GM23338 (cell line): Measurements from ENCODE around the gene MAP2K6. TPM values are rescaled to one million over a fixed set of nuclear protein-coding genes. Genes with fewer than 3 reads are reported as not detected.

Experiments
- ATAC-seq: fragments of 200-7000 bp; cut with Tn5 transposase; 3 replicates; pipeline ENCODE4 v1.9.1; 2020
- DNase-seq: peaks from one replicate; pipeline ENCODE4 v3.0.0-alpha.2; 2015; ENCODE audit warnings: low spot score
- H2AFZ ChIP-seq: fragments of 200-600 bp; sonication (generic); 2 replicates; pipeline ENCODE4 v1.8.0; 2016; ENCODE audit warnings: antibody characterized with exemption, mild to moderate bottlenecking, moderate library complexity
- H3F3A ChIP-seq: fragments of 200-600 bp; sonication (generic); replicated peaks from 2 replicates; pipeline ENCODE4 v1.8.0; 2017; ENCODE audit warnings: antibody characterized with exemption, mixed run types, low read depth
- H3K27ac ChIP-seq: fragments of 200-600 bp; sonication (generic); 2 replicates; pipeline ENCODE4 v1.6.1; 2016; ENCODE audit warnings: low read depth
- H3K27me3 ChIP-seq: fragments of 200-600 bp; sonication (generic); 2 replicates; pipeline ENCODE4 v1.8.0; 2016; ENCODE audit warnings: mild to moderate bottlenecking, mixed run types, moderate library complexity; ENCODE audit not compliant: insufficient read depth
- H3K36me3 ChIP-seq: fragments of 200-600 bp; sonication (generic); 2 replicates; pipeline ENCODE4 v1.8.0; 2016; ENCODE audit warnings: mild to moderate bottlenecking; ENCODE audit not compliant: insufficient read depth
- H3K4me1 ChIP-seq: fragments of 200-600 bp; sonication (generic); 2 replicates; pipeline ENCODE4 v1.8.0; 2016; ENCODE audit warnings: mild to moderate bottlenecking, moderate library complexity; ENCODE audit not compliant: insufficient read depth
- H3K4me2 ChIP-seq: fragments of 200-600 bp; sonication (generic); 2 replicates; pipeline ENCODE4 v1.7.1; 2017; ENCODE audit warnings: mixed run types
- H3K4me3 ChIP-seq: fragments of 200-600 bp; sonication (generic); 2 replicates; pipeline ENCODE4 v1.6.1; 2016; ENCODE audit warnings: mixed run types
- H3K79me2 ChIP-seq: fragments of 200-600 bp; sonication (generic); replicated peaks from 2 replicates; pipeline ENCODE4 v1.8.0; 2017; ENCODE audit warnings: mild to moderate bottlenecking; ENCODE audit not compliant: insufficient read depth
- H3K9me2 ChIP-seq: fragments of 200-600 bp; sonication (generic); 2 replicates; pipeline ENCODE4 v1.8.0; 2017; ENCODE audit not compliant: insufficient read depth
- H4K20me1 ChIP-seq: fragments of 200-600 bp; sonication (generic); replicated peaks from 2 replicates; pipeline ENCODE4 v1.8.0; 2017; ENCODE audit warnings: mild to moderate bottlenecking; ENCODE audit not compliant: insufficient read depth
- H3K27ac Mint-ChIP-seq: 2 replicates; pipeline ENCODE4 v1.8.0; 2020; ENCODE audit warnings: inconsistent platforms, mild to moderate bottlenecking, moderate library complexity, mixed read lengths
- H3K27me3 Mint-ChIP-seq: 3 replicates; pipeline ENCODE4 v1.8.0; 2022; ENCODE audit warnings: low read depth, mild to moderate bottlenecking, moderate library complexity, mixed read lengths, inconsistent platforms; ENCODE audit not compliant: insufficient read depth, poor library complexity
- H3K36me3 Mint-ChIP-seq: 3 replicates; pipeline ENCODE4 v1.8.0; 2021; ENCODE audit warnings: low read depth, mild to moderate bottlenecking, inconsistent platforms, moderate library complexity, mixed read lengths
- H3K4me1 Mint-ChIP-seq: 3 replicates; pipeline ENCODE4 v1.8.0; 2020; ENCODE audit warnings: mild to moderate bottlenecking, inconsistent platforms, mixed read lengths
- H3K4me3 Mint-ChIP-seq: 3 replicates; pipeline ENCODE4 v1.8.0; 2021; ENCODE audit warnings: moderate library complexity, mild to moderate bottlenecking, inconsistent platforms, mixed read lengths
- H3K9me3 Mint-ChIP-seq: 3 replicates; pipeline ENCODE4 v1.8.0; 2020; ENCODE audit warnings: moderate library complexity, mild to moderate bottlenecking, inconsistent platforms, mixed read lengths
- CREB1 ChIP-seq: fragments of 250-450 bp; sonication (Bioruptor Pico); IDR thresholded peaks from 2 replicates; pipeline ENCODE4 v1.5.0; 2020; ENCODE audit warnings: low read depth, mild to moderate bottlenecking, moderate library complexity
- CTCF ChIP-seq, 2 experiments: fragments of 200-600 bp in 1 of 2; sonication (generic) in 1 of 2; conservative IDR thresholded peaks; 2 replicates each; pipeline versions ENCODE4 v1.5.1 to v1.6.1; 2016 to 2017; ENCODE audit warnings: antibody characterized with exemption in 2 of 2, low read depth in 2 of 2, mild to moderate bottlenecking in 2 of 2, moderate library complexity in 1 of 2
- ETS1 ChIP-seq: IDR thresholded peaks from 2 replicates; pipeline ENCODE4 v1.6.1; 2016; ENCODE audit warnings: antibody characterized with exemption
- EZH2 ChIP-seq: fragments of 200-600 bp; sonication (generic); IDR thresholded peaks from one replicate; pipeline ENCODE4 v1.8.0; 2017; ENCODE audit warnings: antibody characterized with exemption, mild to moderate bottlenecking, low read depth; ENCODE audit not compliant: unreplicated experiment
- EZH2phosphoT487 ChIP-seq: fragments of 200-600 bp; sonication (generic); IDR thresholded peaks from one replicate; pipeline ENCODE4 v1.8.1; 2018; ENCODE audit warnings: antibody characterized with exemption; ENCODE audit not compliant: unreplicated experiment
- JUNB ChIP-seq: IDR thresholded peaks from one replicate; pipeline ENCODE4 v1.6.1; 2016; ENCODE audit warnings: antibody characterized with exemption; ENCODE audit not compliant: unreplicated experiment
- NANOG ChIP-seq: IDR thresholded peaks from 2 replicates; pipeline ENCODE4 v1.6.1; 2016; ENCODE audit warnings: antibody characterized with exemption, borderline replicate concordance
- POLR2AphosphoS5 ChIP-seq: IDR thresholded peaks from 2 replicates; pipeline ENCODE4 v1.6.1; 2016; ENCODE audit warnings: antibody characterized with exemption, low read depth
- REST ChIP-seq: IDR thresholded peaks from one replicate; pipeline ENCODE4 v1.6.1; 2018; ENCODE audit warnings: antibody characterized with exemption; ENCODE audit not compliant: unreplicated experiment
- STAT1 ChIP-seq: IDR thresholded peaks from one replicate; pipeline ENCODE4 v1.6.1; 2016; ENCODE audit warnings: antibody characterized with exemption; ENCODE audit not compliant: unreplicated experiment
- ZNF114 ChIP-seq: fragments of 250-450 bp; sonication (Bioruptor Pico); IDR thresholded peaks from 2 replicates; pipeline ENCODE4 v1.5.0; 2020; ENCODE audit warnings: mild to moderate bottlenecking, moderate library complexity
- ZNF331 ChIP-seq: fragments of 250-450 bp; sonication (Bioruptor Pico); IDR thresholded peaks from 2 replicates; pipeline ENCODE4 v1.5.0; 2020; ENCODE audit warnings: low read depth, mild to moderate bottlenecking, moderate library complexity
- ZNF462 ChIP-seq: fragments of 250-450 bp; sonication (Bioruptor Pico); IDR thresholded peaks from 2 replicates; pipeline ENCODE4 v1.5.0; 2020; ENCODE audit warnings: mild to moderate bottlenecking, moderate library complexity
- polyA plus RNA-seq: library from polyadenylated mRNA; unstranded; fragments of >200 nt; fragmentation: Nextera tagmentation; extraction: Ambion mirVana; gene quantifications from 2 replicates; pipeline ENCODE4 v1.2.1, GENCODE V29; 2016
- total RNA-seq: library from RNA; depleted of rRNA; stranded (reverse); fragments of >200 nt; shearing (Covaris generic); gene quantifications from 2 replicates; pipeline ENCODE4 v1.2.3, GENCODE V29; 2014

Gene MAP2K6
- total and polyA plus RNA-seq, 2 experiments from 2014 or later = 26.3 to 31.1 TPM

- peaks cover 50% of the 10 kb centered on the region for H3K4me1 ChIP-seq
- peaks cover 49% of the 10 kb centered on the region for H3K4me1 Mint-ChIP-seq
- H3K9me2 ChIP-seq = no peaks in the 10 kb centered on the region
- no peak overlapping the region for H3K4me3 ChIP-seq
- ATAC-seq (no peak), DNase-seq (no peak)
- no peak overlapping the region for H2AFZ ChIP-seq
- H3K27ac ChIP-seq = no peak overlapping the region
- peak overlapping the region; percentile 18; the same call in 1 of the 2 replicates for H3K4me2 ChIP-seq
- H3K36me3 Mint-ChIP-seq = peaks cover 13% of the 10 kb centered on the region; the same call in 2 of the 3 replicates
- peak overlapping the region; percentile 37; the same call in 1 of the 2 replicates for H3K27ac Mint-ChIP-seq
- H3K27me3 ChIP-seq = no peaks in the 10 kb centered on the region
- H4K20me1 ChIP-seq = no peaks in the 10 kb centered on the region
- peaks cover 97% of the 10 kb centered on the region for H3K79me2 ChIP-seq
- TF ChIP-seq EZH2phosphoT487 (no peak), JUNB (no peak), EZH2 (no peak), STAT1 (no peak), ETS1 (no peak), CTCF (conservative IDR thresholded peaks at IDR 0.05; ENCODE audit: low read depth in 2 of 2) (no peak), CREB1 (CRISPR knock-in tag) (no peak), POLR2AphosphoS5 (no peak), ZNF331 (CRISPR knock-in tag) (no peak), ZNF114 (CRISPR knock-in tag) (no peak), REST (no peak), NANOG (no peak), ZNF462 (no peak)
- peaks cover 6% of the 10 kb centered on the region for H3K27me3 Mint-ChIP-seq
- H3F3A ChIP-seq = no peaks in the 10 kb centered on the region
- no peak overlapping the region; the same call in 2 of the 3 replicates for H3K4me3 Mint-ChIP-seq
- no peaks in the 10 kb centered on the region for H3K36me3 ChIP-seq
- no peaks in the 10 kb centered on the region; the same call in 2 of the 3 replicates for H3K9me3 Mint-ChIP-seq
Observed at GRCh38 chr17:69423450-69423849, 9.0 kb downstream of the MAP2K6 start.
